ENCODE measurements around the gene HMX3. TPM values are rescaled to one million over a fixed set of nuclear protein-coding genes. Genes with fewer than 3 reads are reported as not detected.

The HMX3 gene
- total RNA-seq, 6 experiments from 2014 or later: not detected

DNA sequence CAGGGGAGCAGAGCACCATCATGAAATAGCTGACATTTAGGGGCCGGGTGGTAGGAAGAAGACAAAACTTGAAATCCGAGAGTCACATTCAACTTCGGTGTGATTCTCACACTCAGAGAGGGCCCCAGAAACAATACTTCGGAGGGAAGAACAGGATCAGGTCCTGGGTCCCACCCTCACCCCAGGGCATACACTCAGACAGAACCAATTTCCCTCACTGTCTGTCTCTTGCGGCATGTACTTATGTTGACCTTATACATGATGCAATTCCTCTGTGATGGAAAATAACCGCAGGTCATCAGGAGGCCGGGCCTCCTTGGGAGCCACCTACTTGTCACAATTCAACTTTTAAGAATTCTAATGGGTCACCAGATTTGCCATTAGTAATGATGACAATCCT is 26.3 kb upstream of the HMX3 start:
- Histone ChIP-seq H3K36me3 (no peaks in the 10 kb centered on the region), H3K4me1 (no peaks in the 10 kb centered on the region), H3K9me3 (no peaks in the 10 kb centered on the region), H3K27ac (no peak overlapping the region), H3K27me3 (no peaks in the 10 kb centered on the region), H3K4me3 (no peak overlapping the region)
- DNase-seq (no peak), ATAC-seq (no peak)
- intact Hi-C loops (cut with DNase I): no loop called here
- WGBS (ENCODE audit: insufficient coverage, low coverage, low lambda C conversion rate, missing lambda C conversion rate): 38% methylated on average over 4 of the region's 7 CpGs
- no peak for TF ChIP-seq POLR2A (IDR thresholded peaks at IDR 0.05)
- TF ChIP-seq, protein P1, sequence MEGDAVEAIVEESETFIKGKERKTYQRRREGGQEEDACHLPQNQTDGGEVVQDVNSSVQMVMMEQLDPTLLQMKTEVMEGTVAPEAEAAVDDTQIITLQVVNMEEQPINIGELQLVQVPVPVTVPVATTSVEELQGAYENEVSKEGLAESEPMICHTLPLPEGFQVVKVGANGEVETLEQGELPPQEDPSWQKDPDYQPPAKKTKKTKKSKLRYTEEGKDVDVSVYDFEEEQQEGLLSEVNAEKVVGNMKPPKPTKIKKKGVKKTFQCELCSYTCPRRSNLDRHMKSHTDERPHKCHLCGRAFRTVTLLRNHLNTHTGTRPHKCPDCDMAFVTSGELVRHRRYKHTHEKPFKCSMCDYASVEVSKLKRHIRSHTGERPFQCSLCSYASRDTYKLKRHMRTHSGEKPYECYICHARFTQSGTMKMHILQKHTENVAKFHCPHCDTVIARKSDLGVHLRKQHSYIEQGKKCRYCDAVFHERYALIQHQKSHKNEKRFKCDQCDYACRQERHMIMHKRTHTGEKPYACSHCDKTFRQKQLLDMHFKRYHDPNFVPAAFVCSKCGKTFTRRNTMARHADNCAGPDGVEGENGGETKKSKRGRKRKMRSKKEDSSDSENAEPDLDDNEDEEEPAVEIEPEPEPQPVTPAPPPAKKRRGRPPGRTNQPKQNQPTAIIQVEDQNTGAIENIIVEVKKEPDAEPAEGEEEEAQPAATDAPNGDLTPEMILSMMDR (IDR thresholded peaks at IDR 0.05): no peak

DNA sequence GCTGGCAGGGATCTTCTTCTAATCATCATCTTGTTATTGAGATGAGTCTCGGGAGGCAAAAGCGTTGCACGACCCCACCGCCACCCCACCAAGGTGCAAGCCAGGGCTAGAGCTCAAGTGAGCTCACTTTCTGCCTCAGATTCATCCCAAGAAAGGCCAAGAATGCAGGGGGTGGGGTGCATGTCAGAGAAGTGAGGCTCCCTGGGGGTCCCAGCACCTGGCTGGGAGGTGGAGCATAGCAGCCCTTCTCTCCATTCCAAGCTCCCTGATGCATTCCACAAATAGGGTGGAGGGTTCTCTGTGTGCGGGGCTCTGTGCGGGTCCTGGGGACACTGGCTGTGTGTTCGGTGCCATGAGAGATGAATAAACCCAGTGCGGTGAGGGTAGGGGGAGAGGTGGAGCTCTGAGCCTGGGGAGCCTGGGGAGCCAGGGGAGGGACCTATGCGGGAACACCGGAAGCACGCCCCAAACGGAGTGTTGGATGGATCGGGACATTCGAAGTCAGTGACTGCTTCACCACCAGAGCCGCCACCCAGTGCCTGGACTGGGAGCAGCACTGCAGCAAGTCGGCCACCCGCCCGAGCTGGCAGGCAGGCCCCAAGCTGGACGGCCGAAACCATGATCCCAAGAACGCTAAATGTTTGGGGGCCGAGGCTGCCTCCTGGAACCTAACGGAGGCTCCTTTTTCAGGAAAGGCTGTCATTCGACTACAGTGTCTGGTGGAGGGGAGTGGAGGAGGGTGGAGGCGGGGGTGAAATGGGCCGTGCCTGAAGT is 17.9 kb upstream of the HMX3 start:
- H3K4me3 ChIP-seq: no peak overlapping the region
- no peaks in the 10 kb centered on the region for H3K9me3 ChIP-seq
- no peak overlapping the region for H3K27ac ChIP-seq
- H3K4me1 ChIP-seq: no peaks in the 10 kb centered on the region
- no peak for TF ChIP-seq POLR2A (IDR thresholded peaks at IDR 0.05)
- TF ChIP-seq, protein P1 (IDR thresholded peaks at IDR 0.05): no peak
- ATAC-seq: no peak
- no peak for DNase-seq
- no peaks in the 10 kb centered on the region for H3K36me3 ChIP-seq
- no peaks in the 10 kb centered on the region for H3K27me3 ChIP-seq
- 34% methylated on average over 14 of the region's 26 CpGs for WGBS (ENCODE audit: insufficient coverage, low coverage, low lambda C conversion rate, missing lambda C conversion rate)
- intact Hi-C loops (cut with DNase I): no loop called here

DNA sequence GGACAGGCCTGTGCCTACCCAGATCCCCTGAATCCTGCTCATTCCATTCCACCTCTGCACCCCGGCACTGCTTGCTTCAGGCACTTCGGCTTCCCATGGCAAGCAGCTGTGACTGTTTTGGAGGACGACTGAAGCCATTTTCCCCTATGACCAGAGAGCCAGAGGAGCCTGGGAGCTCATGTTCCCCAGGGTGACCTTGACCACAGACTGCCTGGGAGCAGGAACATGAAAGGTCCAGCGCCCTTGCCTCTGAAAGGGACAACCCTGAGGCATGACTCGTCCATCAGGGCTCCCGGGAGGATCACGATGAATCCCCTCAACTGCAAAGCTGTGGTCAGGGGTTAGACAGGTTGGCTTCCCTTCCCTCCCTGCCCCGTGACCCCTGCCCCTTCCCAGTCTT is 16.7 kb upstream of the HMX3 start:
- 40% methylated on average over 2 of the region's 8 CpGs for WGBS (ENCODE audit: insufficient coverage, low coverage, low lambda C conversion rate, missing lambda C conversion rate)
- H3K27ac ChIP-seq: no peak overlapping the region
- intact Hi-C loops (cut with DNase I): no loop called here
- DNase-seq (no peak), ATAC-seq (no peak)
- H3K4me3 ChIP-seq: no peak overlapping the region
- no peaks in the 10 kb centered on the region for H3K9me3 ChIP-seq
- no peaks in the 10 kb centered on the region for H3K4me1 ChIP-seq
- no peaks in the 10 kb centered on the region for H3K27me3 ChIP-seq
- TF ChIP-seq, protein P1 (IDR thresholded peaks at IDR 0.05): no peak
- no peak for TF ChIP-seq POLR2A (IDR thresholded peaks at IDR 0.05)
- no peaks in the 10 kb centered on the region for H3K36me3 ChIP-seq

DNA sequence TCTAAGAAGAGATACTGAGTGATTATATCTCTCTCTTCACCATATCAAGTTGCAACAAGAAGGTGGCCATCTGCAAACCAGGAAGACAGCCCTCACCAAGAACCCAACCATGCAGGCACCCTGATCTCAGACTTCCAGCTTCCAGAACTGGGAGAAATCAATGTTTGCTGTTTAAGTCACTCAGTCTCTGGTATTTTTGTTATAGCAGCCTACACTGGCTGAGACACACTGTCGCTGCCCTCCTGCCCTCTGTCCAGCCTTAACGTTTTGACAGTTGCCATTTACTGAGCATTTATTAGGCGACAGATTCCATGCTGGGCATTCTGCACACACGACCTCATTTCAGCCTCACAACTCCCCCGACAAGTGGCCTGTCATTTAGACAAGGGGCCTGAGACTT is 9.5 kb upstream of the HMX3 start:
- ATAC-seq (no peak), DNase-seq (no peak)
- Histone ChIP-seq H3K36me3 (no peaks in the 10 kb centered on the region), H3K9me3 (no peaks in the 10 kb centered on the region), H3K27me3 (no peaks in the 10 kb centered on the region), H3K4me1 (no peaks in the 10 kb centered on the region), H3K4me3 (no peak overlapping the region), H3K27ac (no peak overlapping the region)
- intact Hi-C loops (cut with DNase I): no loop called here
- 61% methylated on average over 5 of the region's 5 CpGs for WGBS (ENCODE audit: insufficient coverage, low coverage, low lambda C conversion rate, missing lambda C conversion rate)
- TF ChIP-seq, protein P1 (IDR thresholded peaks at IDR 0.05): no peak
